DMS 273 (cell line): ENCODE data around the gene NOC3L.
A peak's percentile ranks its signal among the peaks of the same experiment; 100 is the strongest.
"Not testable (repeated sequence)": the region's sequence is repeated elsewhere in the genome, so short reads cannot be mapped to it uniquely, and the experiment has no call there.

Source experiments
- DNase-seq: peaks from one replicate; lab custom pipeline; 2025; ENCODE audit not compliant: unreplicated experiment; lab: John Stamatoyannopoulos, UW

NOC3L gene

GRCh38 chr10:94362360-94363250, at the start of gene NOC3L:
Gene NOC3L, minus strand, starts transcription at chr10:94362939. Its CDS starts 101 bp downstream, at chr10:94362838.
- DNase-seq: peak; percentile 97

GRCh38 chr10:94412449-94412848, 49.7 kb upstream of the NOC3L start:
- DNase-seq: no peak

GRCh38 chr10:94411304-94411703, 48.6 kb upstream of the NOC3L start:
- DNase-seq: no peak

- DNase-seq: no peak
Measured at GRCh38 chr10:94409021-94409657, 46.4 kb upstream of the NOC3L start.

- no peak for DNase-seq
Measured at GRCh38 chr10:94407668-94408067, 44.9 kb upstream of the NOC3L start.

GRCh38 chr10:94405406-94405805, 42.7 kb upstream of the NOC3L start:
- DNase-seq: no peak

GRCh38 chr10:94403380-94404213, 40.9 kb upstream of the NOC3L start:
- peak; percentile 68 for DNase-seq

- peak; percentile 70 for DNase-seq
Measured at GRCh38 chr10:94402843-94403379, 40.2 kb upstream of the NOC3L start.

- peak; percentile 95 for DNase-seq
Measured at GRCh38 chr10:94402204-94402842, 39.6 kb upstream of the NOC3L start, which contains the start of gene TBC1D12. Gene TBC1D12, plus strand, starts transcription at chr10:94402541. Its CDS starts 73 bp downstream, at chr10:94402614.

- DNase-seq: no peak
Measured at GRCh38 chr10:94398762-94399161, 36.0 kb upstream of the NOC3L start.

- no peak for DNase-seq
Measured at GRCh38 chr10:94397549-94398370, 35.0 kb upstream of the NOC3L start.

GRCh38 chr10:94392117-94392516, 29.4 kb upstream of the NOC3L start:
- DNase-seq: not testable (repeated sequence)

GRCh38 chr10:94385733-94386132, 23.0 kb upstream of the NOC3L start:
- DNase-seq: not testable (repeated sequence)

GRCh38 chr10:94383530-94383929, 20.8 kb upstream of the NOC3L start:
- no peak for DNase-seq

- peak; percentile 5 for DNase-seq
Measured at GRCh38 chr10:94376865-94377264, 14.1 kb upstream of the NOC3L start.

- no peak for DNase-seq
Measured at GRCh38 chr10:94375374-94375773, 12.6 kb upstream of the NOC3L start.

GRCh38 chr10:94370501-94370900, 7.8 kb upstream of the NOC3L start:
- DNase-seq: no peak

- DNase-seq: no peak
Measured at GRCh38 chr10:94366382-94366781, 3.6 kb upstream of the NOC3L start.

- DNase-seq: no peak
Measured at GRCh38 chr10:94364482-94364881, 1.7 kb upstream of the NOC3L start.

- DNase-seq: no peak
Measured at GRCh38 chr10:94363251-94363565, 469 bp upstream of the NOC3L start.
